Pons (tissue), 1 donor: ENCODE data around the gene ZFYVE28.
"Not testable (repeated sequence)": the region's sequence is repeated elsewhere in the genome, so short reads cannot be mapped to it uniquely, and the experiment has no call there.

Experiments
- DNase-seq: peaks from one replicate; pipeline ENCODE4 v3.0.0-alpha.2; 2016; ENCODE audit warnings: low spot score

The ZFYVE28 gene

DNA sequence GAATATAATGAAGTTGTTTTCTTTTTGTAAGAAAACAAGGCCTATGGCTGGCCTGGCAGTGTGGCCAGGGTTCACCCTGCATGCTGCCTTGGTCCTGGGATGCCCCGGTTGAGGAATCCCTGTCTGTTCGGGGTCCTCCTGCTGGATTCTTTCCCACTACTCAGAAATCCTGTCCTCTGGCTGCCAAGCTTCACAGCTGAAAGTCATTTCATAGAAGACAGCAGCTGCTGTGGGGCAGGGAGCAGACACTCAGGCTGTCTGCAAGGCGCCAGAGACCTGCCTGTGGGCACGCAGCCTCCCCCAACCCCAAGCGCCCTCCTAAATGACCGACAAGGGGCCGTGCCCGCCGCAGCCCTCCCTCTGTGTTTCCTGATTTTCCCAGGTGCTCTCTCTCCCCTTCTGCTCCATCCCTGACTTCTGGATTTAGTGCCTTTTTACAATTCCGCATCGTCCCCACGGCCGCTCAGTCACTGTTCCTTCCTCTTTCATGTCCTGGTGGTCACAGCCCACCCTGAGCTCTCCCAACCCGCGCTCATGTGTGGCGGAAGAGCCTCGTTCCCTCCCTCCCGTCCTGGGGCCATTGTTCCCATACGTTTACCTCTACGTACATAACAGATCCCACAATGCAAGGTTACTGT, 27.5 kb downstream of the ZFYVE28 start:
- no peak for DNase-seq

- no peak for DNase-seq
Measured at GRCh38 chr4:2390146-2390545, 28.3 kb downstream of the ZFYVE28 start.

DNA sequence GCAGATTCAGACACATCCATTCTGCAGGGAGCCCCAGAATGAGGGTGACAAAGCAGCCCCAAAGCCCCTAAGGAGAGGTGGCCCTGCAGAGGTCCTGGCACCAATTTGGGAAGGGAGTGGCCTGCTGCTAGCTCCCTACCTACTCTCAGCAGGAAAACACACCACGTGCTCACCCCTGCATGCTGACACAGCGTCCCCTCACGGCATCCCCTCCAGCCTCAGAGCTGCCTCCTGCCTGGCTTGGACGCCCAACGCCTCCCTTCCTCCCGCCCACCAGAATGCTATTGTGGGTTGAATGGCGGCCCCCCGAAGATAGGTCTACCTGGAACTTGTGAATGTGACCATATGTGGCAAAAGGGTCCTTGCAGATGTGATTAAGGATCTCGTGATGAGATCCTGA, 28.8 kb downstream of the ZFYVE28 start:
- no peak for DNase-seq

DNA sequence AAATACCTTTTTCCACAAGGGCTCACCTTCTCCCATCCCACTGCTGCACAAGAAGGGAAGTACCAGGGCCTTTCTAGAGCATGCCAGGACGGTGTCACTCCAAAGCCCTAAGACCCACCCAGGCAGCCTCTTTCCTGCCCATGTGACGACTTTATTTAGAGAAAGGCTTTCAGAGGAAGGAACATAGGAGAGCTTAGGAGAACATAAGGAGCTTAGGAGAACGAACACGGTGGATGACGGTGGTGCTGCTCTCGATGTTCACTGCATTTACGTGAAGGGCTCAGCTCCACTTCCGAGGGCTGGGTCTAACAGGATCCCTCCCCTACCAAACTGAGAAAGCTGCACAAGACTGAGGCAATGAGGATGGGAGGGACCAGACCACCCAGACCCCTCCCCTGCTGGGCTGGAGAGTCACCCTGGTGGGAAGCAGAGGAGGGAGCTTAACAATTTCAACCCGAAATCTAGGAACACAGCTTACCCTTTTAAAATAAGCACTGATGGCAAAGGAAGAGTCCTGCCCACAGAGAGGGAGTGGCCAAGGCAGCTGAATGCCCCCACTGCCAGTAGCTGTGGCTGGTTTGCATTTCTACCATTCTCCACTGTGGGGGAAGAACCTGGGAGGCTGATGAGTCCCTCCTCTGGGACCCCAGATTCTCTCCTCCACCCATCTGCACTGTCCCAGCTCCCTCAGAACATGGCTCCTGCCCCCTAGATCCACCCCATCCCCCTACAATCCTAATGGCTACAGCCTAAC, 29.8 kb downstream of the ZFYVE28 start:
- DNase-seq = no peak

DNA sequence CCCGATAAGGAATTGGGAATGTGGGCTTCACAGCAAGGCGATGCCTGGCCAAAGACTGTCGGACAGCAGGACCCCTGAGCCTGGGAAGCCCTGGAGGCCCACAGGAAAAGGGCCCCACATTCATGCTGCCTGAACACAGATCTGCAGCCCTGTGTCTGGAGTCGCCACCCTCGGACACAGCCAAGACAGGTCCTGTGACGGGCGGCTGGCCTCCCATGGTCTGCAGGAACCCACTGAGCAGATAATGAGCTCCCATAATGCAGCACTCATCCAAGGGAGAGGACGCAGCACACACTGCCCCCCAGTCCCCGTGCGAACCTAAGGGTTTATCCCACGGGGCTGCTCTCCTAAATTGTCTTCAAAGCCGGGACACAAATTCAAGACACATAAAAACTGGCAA, 30.6 kb downstream of the ZFYVE28 start:
- DNase-seq = no peak

- DNase-seq = no peak
Measured at GRCh38 chr4:2387218-2387617, 31.2 kb downstream of the ZFYVE28 start.

DNA sequence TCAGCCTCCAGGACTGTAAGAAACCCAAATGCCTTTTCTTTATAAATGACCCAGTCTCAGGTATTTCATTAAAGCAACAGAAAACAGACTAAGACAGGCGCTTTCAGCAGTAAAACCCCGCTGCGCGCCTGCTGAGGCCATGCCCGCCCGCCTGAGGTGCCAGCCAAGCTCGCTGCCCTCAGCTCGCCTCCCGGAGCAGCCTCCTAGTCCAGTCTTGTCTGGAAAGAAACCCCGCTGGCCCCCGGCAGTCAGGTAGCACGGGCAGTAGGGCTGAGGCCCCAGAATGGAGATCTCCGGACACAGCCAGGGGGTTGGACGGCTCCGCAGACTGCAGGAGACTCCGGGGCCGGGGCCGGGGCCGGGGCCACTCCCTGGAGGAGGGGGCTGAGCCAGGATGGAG, 31.7 kb downstream of the ZFYVE28 start:
- DNase-seq = no peak

DNA sequence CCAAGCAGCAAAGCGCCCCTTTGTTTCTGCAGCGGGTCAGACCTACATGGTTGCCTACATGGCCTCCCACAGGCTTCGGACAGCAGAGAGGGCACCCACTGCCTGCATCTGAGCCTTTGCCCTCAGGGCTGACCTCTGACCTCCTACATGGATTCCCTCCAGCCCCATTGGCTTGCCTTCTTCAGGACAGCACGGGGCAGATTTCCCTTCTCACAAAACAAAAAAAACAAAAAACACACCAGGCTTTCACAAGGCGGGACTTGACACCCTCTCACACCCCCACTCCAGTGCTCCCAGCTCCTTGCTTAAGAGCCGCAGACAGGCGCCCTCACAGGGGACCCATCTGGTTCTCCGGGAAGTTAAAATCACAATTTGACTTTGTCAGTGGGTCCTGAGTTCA, 32.9 kb downstream of the ZFYVE28 start:
- no peak for DNase-seq

- DNase-seq = no peak
Measured at GRCh38 chr4:2384245-2384644, 34.2 kb downstream of the ZFYVE28 start.

- DNase-seq = no peak
Measured at GRCh38 chr4:2383760-2384159, 34.7 kb downstream of the ZFYVE28 start.

- DNase-seq = not testable (repeated sequence)
Measured at GRCh38 chr4:2383220-2383631, 35.2 kb downstream of the ZFYVE28 start.

GRCh38 chr4:2382769-2383202, 35.7 kb downstream of the ZFYVE28 start:
- DNase-seq = not testable (repeated sequence)

- not testable (repeated sequence) for DNase-seq
Measured at GRCh38 chr4:2380589-2380988, 37.9 kb downstream of the ZFYVE28 start.

DNA sequence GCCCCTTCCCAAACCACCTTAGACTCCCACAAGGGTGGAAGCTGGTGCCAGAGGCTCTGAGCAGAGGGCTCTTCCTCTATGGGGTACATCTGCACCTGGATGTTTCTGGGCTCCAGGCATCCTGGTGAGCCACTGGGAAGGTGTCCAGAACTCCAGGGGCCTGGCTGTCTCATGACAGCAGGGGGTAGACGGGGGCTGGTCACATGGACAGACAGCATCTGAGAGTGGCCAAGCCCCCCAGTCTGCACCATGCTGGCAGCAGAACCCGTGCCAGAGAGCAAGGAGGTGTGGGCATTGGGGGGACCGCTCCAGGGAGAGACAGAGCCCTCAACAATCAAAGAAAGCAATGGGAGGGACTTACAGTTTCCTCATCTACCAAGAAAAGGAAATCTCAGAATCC, 39.5 kb downstream of the ZFYVE28 start:
- DNase-seq = no peak

GRCh38 chr4:2378401-2378800, 40.0 kb downstream of the ZFYVE28 start:
- no peak for DNase-seq

DNA sequence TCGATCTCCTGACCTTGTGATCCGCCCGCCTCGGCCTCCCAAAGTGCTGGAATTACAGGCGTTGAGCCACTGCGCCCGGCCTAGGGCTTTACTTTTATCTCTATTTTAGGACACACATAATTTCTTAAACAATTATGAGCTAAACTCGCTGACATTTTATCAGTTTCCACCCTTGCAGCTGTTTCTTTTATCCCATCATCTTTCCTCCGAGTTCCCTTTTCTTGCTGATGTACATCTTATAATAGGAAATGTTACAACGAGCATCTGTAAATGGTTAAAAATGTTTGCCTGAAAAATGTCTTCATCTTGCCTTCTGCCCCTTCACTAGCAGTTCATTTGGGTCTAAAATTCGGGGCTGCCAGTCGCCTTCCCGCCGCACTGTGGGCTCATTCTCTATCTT, 41.2 kb downstream of the ZFYVE28 start:
- no peak for DNase-seq

GRCh38 chr4:2375427-2375826, 43.0 kb downstream of the ZFYVE28 start:
- DNase-seq = no peak

GRCh38 chr4:2373532-2373931, 44.9 kb downstream of the ZFYVE28 start:
- DNase-seq = no peak

DNA sequence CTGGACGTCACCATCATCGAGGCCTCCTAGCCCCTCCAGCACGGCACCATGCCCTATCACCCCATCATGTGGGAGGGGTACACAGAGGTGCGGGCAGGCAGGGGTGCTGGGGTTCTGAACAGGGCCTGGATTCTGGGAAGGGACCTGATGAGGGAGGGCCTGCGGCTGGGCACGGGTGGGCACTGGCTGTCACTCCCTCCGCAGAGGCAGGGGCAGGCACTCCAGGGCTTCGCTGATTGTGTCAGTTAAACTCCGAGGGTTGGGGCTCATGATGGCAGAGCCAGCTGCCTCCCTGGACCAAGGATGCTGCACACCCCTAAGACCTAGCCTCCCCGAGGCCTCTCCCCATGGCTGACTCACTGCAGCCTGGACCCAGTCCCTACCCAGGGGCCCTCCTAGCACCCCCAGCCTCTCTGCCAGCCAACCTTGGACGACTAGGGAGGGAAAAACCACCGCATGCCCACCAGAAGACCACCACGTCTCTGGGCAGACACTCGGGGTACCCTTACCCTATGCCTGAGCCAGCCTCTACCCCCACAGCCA, 45.9 kb downstream of the ZFYVE28 start:
- no peak for DNase-seq

- no peak for DNase-seq
Measured at GRCh38 chr4:2371765-2372487, 46.5 kb downstream of the ZFYVE28 start.

GRCh38 chr4:2370597-2371320, 47.7 kb downstream of the ZFYVE28 start:
- no peak for DNase-seq
